ENCODE results near the gene GMDS.

The GMDS gene

GRCh38 chr6:1654054-1654453 lies 591.4 kb downstream of the GMDS start:
- ATAC-seq (replicated peaks) (no peak), DNase-seq (no peak)
- no peaks in the 10 kb centered on the region for H3K4me1 Mint-ChIP-seq (ENCODE audit: low read depth in 2 of 2)
- H3K4me3 Mint-ChIP-seq, result no peak overlapping the region
- H3K27ac Mint-ChIP-seq, result no peak overlapping the region
- H3K9me3 Mint-ChIP-seq, result no peaks in the 10 kb centered on the region
- H3K27me3 Mint-ChIP-seq, result no peaks in the 10 kb centered on the region
- peaks cover 4% of the 10 kb centered on the region for H3K36me3 Mint-ChIP-seq (ENCODE audit: insufficient read depth)

- DNase-seq (no peak), ATAC-seq (replicated peaks) (no peak)
- H3K27ac Mint-ChIP-seq, result no peak overlapping the region
- H3K36me3 Mint-ChIP-seq (ENCODE audit: insufficient read depth), result peaks cover 4% of the 10 kb centered on the region
- H3K9me3 Mint-ChIP-seq, result no peaks in the 10 kb centered on the region
- H3K4me1 Mint-ChIP-seq (ENCODE audit: low read depth in 2 of 2), result no peaks in the 10 kb centered on the region
- no peaks in the 10 kb centered on the region for H3K27me3 Mint-ChIP-seq
- no peak overlapping the region for H3K4me3 Mint-ChIP-seq
Observed at GRCh38 chr6:1652842-1653241, 592.6 kb downstream of the GMDS start.

- H3K9me3 Mint-ChIP-seq, result no peaks in the 10 kb centered on the region
- H3K4me1 Mint-ChIP-seq (ENCODE audit: low read depth in 2 of 2), result no peaks in the 10 kb centered on the region
- no peak for ATAC-seq (replicated peaks)
- H3K27me3 Mint-ChIP-seq, result no peaks in the 10 kb centered on the region
- DNase-seq, result no peak
- H3K4me3 Mint-ChIP-seq, result no peak overlapping the region
- H3K36me3 Mint-ChIP-seq (ENCODE audit: insufficient read depth), result no peaks in the 10 kb centered on the region
- no peak overlapping the region for H3K27ac Mint-ChIP-seq
Observed at GRCh38 chr6:1651362-1651761, 594.0 kb downstream of the GMDS start.

GRCh38 chr6:1645466-1646185 lies 599.8 kb downstream of the GMDS start:
- H3K4me1 Mint-ChIP-seq (ENCODE audit: low read depth in 2 of 2), result no peaks in the 10 kb centered on the region
- no peaks in the 10 kb centered on the region for H3K9me3 Mint-ChIP-seq
- no peak for DNase-seq

GRCh38 chr6:1644516-1645060 lies 600.8 kb downstream of the GMDS start:
- Mint-ChIP-seq H3K27me3 (no peaks in the 10 kb centered on the region), H3K9me3 (no peaks in the 10 kb centered on the region), H3K27ac (no peak overlapping the region), H3K4me3 (no peak overlapping the region), H3K36me3 (ENCODE audit: insufficient read depth) (peaks cover 6% of the 10 kb centered on the region), H3K4me1 (ENCODE audit: low read depth in 2 of 2) (no peaks in the 10 kb centered on the region)
- DNase-seq (no peak), ATAC-seq (replicated peaks) (no peak)

More at GRCh38 chr6:1645466-1646185, 599.8 kb downstream of the GMDS start:
- ATAC-seq (replicated peaks), result no peak
- H3K27me3 Mint-ChIP-seq, result no peaks in the 10 kb centered on the region
- no peak overlapping the region for H3K27ac Mint-ChIP-seq
- no peak overlapping the region for H3K4me3 Mint-ChIP-seq
- H3K36me3 Mint-ChIP-seq (ENCODE audit: insufficient read depth), result peaks cover 6% of the 10 kb centered on the region

GRCh38 chr6:1643830-1644445 lies 601.5 kb downstream of the GMDS start:
- no peaks in the 10 kb centered on the region for H3K9me3 Mint-ChIP-seq
- no peak overlapping the region for H3K27ac Mint-ChIP-seq
- no peaks in the 10 kb centered on the region for H3K4me1 Mint-ChIP-seq (ENCODE audit: low read depth in 2 of 2)
- DNase-seq, result no peak
- H3K27me3 Mint-ChIP-seq, result no peaks in the 10 kb centered on the region
- H3K4me3 Mint-ChIP-seq, result no peak overlapping the region
- peaks cover 6% of the 10 kb centered on the region for H3K36me3 Mint-ChIP-seq (ENCODE audit: insufficient read depth)
- no peak for ATAC-seq (replicated peaks)

- no peak for DNase-seq
- peaks cover 6% of the 10 kb centered on the region for H3K36me3 Mint-ChIP-seq (ENCODE audit: insufficient read depth)
Observed at GRCh38 chr6:1643111-1643510, 602.3 kb downstream of the GMDS start.

GRCh38 chr6:1641343-1641885 lies 604.0 kb downstream of the GMDS start:
- Mint-ChIP-seq H3K4me3 (no peak overlapping the region), H3K4me1 (ENCODE audit: low read depth in 2 of 2) (no peaks in the 10 kb centered on the region), H3K27ac (no peak overlapping the region), H3K27me3 (no peaks in the 10 kb centered on the region), H3K36me3 (ENCODE audit: insufficient read depth) (peaks cover 6% of the 10 kb centered on the region), H3K9me3 (no peaks in the 10 kb centered on the region)
- DNase-seq, result no peak
- no peak for ATAC-seq (replicated peaks)

More at GRCh38 chr6:1643111-1643510, 602.3 kb downstream of the GMDS start:
- Mint-ChIP-seq H3K4me1 (ENCODE audit: low read depth in 2 of 2) (no peaks in the 10 kb centered on the region), H3K27ac (no peak overlapping the region), H3K9me3 (no peaks in the 10 kb centered on the region), H3K27me3 (no peaks in the 10 kb centered on the region), H3K4me3 (no peak overlapping the region)
- no peak for ATAC-seq (replicated peaks)

GRCh38 chr6:1640476-1640875 lies 604.9 kb downstream of the GMDS start:
- H3K4me1 Mint-ChIP-seq (ENCODE audit: low read depth in 2 of 2), result no peaks in the 10 kb centered on the region
- no peak for ATAC-seq (replicated peaks)

GRCh38 chr6:1639430-1639829 lies 606.0 kb downstream of the GMDS start:
- H3K27me3 Mint-ChIP-seq, result peaks cover 0 to 8% of the 10 kb centered on the region in 2 donors
- no peak overlapping the region for H3K27ac Mint-ChIP-seq
- no peak overlapping the region for H3K4me3 Mint-ChIP-seq
- DNase-seq (no peak), ATAC-seq (replicated peaks) (no peak)
- H3K36me3 Mint-ChIP-seq (ENCODE audit: insufficient read depth), result peaks cover 6% of the 10 kb centered on the region
- H3K4me1 Mint-ChIP-seq (ENCODE audit: low read depth in 2 of 2), result no peaks in the 10 kb centered on the region
- H3K9me3 Mint-ChIP-seq, result no peaks in the 10 kb centered on the region

More at GRCh38 chr6:1640476-1640875, 604.9 kb downstream of the GMDS start:
- no peaks in the 10 kb centered on the region for H3K9me3 Mint-ChIP-seq
- no peaks in the 10 kb centered on the region for H3K27me3 Mint-ChIP-seq
- peaks cover 6% of the 10 kb centered on the region for H3K36me3 Mint-ChIP-seq (ENCODE audit: insufficient read depth)
- H3K4me3 Mint-ChIP-seq, result no peak overlapping the region
- no peak for DNase-seq
- H3K27ac Mint-ChIP-seq, result no peak overlapping the region

GRCh38 chr6:1636971-1637871 lies 608.2 kb downstream of the GMDS start:
- Mint-ChIP-seq H3K27me3 (peaks cover 0 to 22% of the 10 kb centered on the region in 2 donors), H3K27ac (no peak overlapping the region), H3K9me3 (no peaks in the 10 kb centered on the region), H3K4me1 (ENCODE audit: low read depth in 2 of 2) (peaks cover 0 to 1% of the 10 kb centered on the region in 2 donors), H3K4me3 (no peak overlapping the region), H3K36me3 (ENCODE audit: insufficient read depth) (peaks cover 6% of the 10 kb centered on the region)
- DNase-seq (no peak), ATAC-seq (replicated peaks) (no peak)

GRCh38 chr6:1636272-1636825 lies 609.1 kb downstream of the GMDS start:
- DNase-seq (no peak), ATAC-seq (replicated peaks) (no peak)
- H3K9me3 Mint-ChIP-seq, result no peaks in the 10 kb centered on the region
- peaks cover 0 to 1% of the 10 kb centered on the region in 2 donors for H3K4me1 Mint-ChIP-seq (ENCODE audit: low read depth in 2 of 2)
- H3K36me3 Mint-ChIP-seq (ENCODE audit: insufficient read depth), result peaks cover 3% of the 10 kb centered on the region
- no peak overlapping the region for H3K4me3 Mint-ChIP-seq
- peaks cover 0 to 22% of the 10 kb centered on the region in 2 donors for H3K27me3 Mint-ChIP-seq
- no peak overlapping the region for H3K27ac Mint-ChIP-seq
